Activated CD8-positive, alpha-beta T cell treated with anti-CD3 and anti-CD28 coated beads for 36 hours (primary cell): ENCODE results near the gene TMEM40. TPM values are rescaled to one million over a fixed set of nuclear protein-coding genes. Genes with fewer than 3 reads are reported as not detected.

Source experiments
- ATAC-seq: fragments of 200-7000 bp; cut with Tn5 transposase; one replicate; pipeline ENCODE4 v1.10.0; 2021; ENCODE audit warnings: mild to moderate bottlenecking, moderate library complexity
- CTCF ChIA-PET: fragments of 350-600 bp; sonication (Branson Sonifier 250); formaldehyde crosslinking; loops from one replicate; lab custom pipeline; 2021; ENCODE audit warnings: antibody characterized with exemption; lab: Charles Lee
- POLR2A ChIA-PET: fragments of 350-600 bp; sonication (Branson Sonifier 250); formaldehyde crosslinking; loops from one replicate; lab custom pipeline; 2021; ENCODE audit warnings: antibody characterized with exemption; lab: Charles Lee
- DNase-seq: peaks from one replicate; pipeline ENCODE4 v3.0.0-alpha.2; 2020
- H3K27ac Mint-ChIP-seq: one replicate; pipeline ENCODE4 v1.8.0; 2021; ENCODE audit warnings: mild to moderate bottlenecking, mixed read lengths
- H3K27me3 Mint-ChIP-seq: one replicate; pipeline ENCODE4 v1.8.0; 2021; ENCODE audit warnings: mixed read lengths
- H3K36me3 Mint-ChIP-seq: one replicate; pipeline ENCODE4 v1.8.0; 2021; ENCODE audit warnings: low read depth, mixed read lengths
- H3K4me1 Mint-ChIP-seq: one replicate; pipeline ENCODE4 v1.8.0; 2021; ENCODE audit warnings: low read depth, mixed read lengths
- H3K4me3 Mint-ChIP-seq: one replicate; pipeline ENCODE4 v1.8.0; 2021; ENCODE audit warnings: mild to moderate bottlenecking, moderate library complexity, mixed read lengths
- H3K9me3 Mint-ChIP-seq: one replicate; pipeline ENCODE4 v1.8.0; 2021; ENCODE audit warnings: mixed read lengths
- CTCF ChIP-seq: fragments of 200-600 bp; IDR thresholded peaks from one replicate; pipeline ENCODE4 v1.8.0; 2022; ENCODE audit warnings: antibody characterized with exemption, mild to moderate bottlenecking
- intact Hi-C: fragments of 100-400 bp; cut with micrococcal nuclease; formaldehyde crosslinking; loops from one replicate; pipeline ENCODE4 v1.10.0; 2022
- total RNA-seq, 2 experiments: library from RNA; stranded (reverse); gene quantifications; one replicate each; pipeline ENCODE4 v1.2.3, GENCODE V29; 2021

The TMEM40 gene
- total RNA-seq, 2 experiments from 2014 or later = not detected

DNA sequence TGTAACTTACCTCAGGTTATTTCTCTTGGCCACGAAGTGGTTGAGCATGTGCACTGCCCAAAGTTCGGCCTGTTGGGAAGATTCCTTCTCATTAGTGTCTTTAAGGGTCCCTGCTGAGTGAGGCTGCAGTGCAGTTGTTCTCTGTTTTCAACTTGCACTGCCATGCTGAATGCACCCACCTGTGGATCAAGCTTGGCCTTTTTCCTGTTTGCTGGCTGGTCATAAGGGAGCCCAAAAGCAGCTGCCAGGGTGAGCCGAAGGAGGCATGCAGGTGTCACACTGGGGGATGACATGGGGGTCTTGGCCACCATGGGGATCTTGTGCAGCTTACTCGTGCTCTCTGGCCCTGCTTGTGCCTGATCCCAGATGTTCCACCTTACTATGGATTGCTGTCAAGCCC is 49.0 kb downstream of the TMEM40 start:
- Mint-ChIP-seq H3K4me1 (peaks cover 2% of the 10 kb centered on the region), H3K27ac (no peak overlapping the region), H3K27me3 (no peaks in the 10 kb centered on the region), H3K4me3 (no peak overlapping the region), H3K9me3 (no peaks in the 10 kb centered on the region), H3K36me3 (no peaks in the 10 kb centered on the region)
- ATAC-seq (no peak), DNase-seq (no peak)
- TF ChIP-seq CTCF = no peak
- POLR2A ChIA-PET = no interaction called here
- CTCF ChIA-PET = interaction anchor here (1.5 to 2.1 kb wide), 3 partner anchors 10 to 100 kb away, joined by 4 to 13 read pairs (median 6); no protein-coding TSS in a partner anchor
- intact Hi-C loops = no loop called here

GRCh38 chr3:12709334-12709733 is 49.7 kb downstream of the TMEM40 start:
- no peak for TF ChIP-seq CTCF
- POLR2A ChIA-PET = interaction anchor here (0.8 kb wide), 1 partner anchor 133 kb away, joined by 3 read pairs; no protein-coding TSS in a partner anchor
- DNase-seq = no peak

DNA sequence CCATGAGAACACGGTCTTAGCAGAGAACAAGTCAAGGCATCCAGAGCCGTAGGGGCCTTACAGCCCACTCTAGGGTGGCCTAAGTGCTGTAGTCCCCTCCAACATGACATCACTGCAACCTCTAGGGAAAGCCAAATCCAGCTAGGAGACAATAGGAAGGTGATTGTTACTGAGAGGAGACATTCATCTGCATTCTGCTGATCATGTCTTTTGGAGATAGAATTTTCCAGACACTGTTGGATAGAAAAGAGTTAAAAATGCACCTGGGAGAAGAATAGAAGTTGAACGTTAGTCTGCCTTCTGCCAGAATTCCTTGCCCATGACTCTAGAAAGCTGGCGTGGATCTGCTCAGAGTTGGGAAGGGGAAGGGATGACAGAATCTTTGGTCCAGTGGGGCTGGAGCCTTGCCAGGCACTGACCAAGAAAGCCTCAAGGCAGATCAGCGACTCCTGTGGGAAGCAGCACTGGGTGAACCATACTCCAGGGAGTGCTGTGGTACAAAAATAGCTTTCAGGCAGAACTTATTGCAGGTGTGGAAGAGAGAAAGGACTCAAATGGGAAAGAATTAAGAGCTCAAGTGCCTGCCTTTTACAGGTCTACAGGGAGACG is 50.4 kb downstream of the TMEM40 start:
- H3K9me3 Mint-ChIP-seq = no peaks in the 10 kb centered on the region
- DNase-seq (no peak), ATAC-seq (no peak)
- no peaks in the 10 kb centered on the region for H3K36me3 Mint-ChIP-seq
- H3K27me3 Mint-ChIP-seq = no peaks in the 10 kb centered on the region
- CTCF ChIA-PET = interaction anchor here (1.2 to 2.1 kb wide), 2 partner anchors 10 to 12 kb away, joined by 4 to 13 read pairs; no protein-coding TSS in a partner anchor
- intact Hi-C loops = no loop called here
- H3K27ac Mint-ChIP-seq = no peak overlapping the region
- H3K4me3 Mint-ChIP-seq = no peak overlapping the region
- peaks cover 2% of the 10 kb centered on the region for H3K4me1 Mint-ChIP-seq
- no peak for TF ChIP-seq CTCF
- POLR2A ChIA-PET = interaction anchor here (0.8 kb wide), 1 partner anchor 133 kb away, joined by 3 read pairs; no protein-coding TSS in a partner anchor

More at GRCh38 chr3:12709334-12709733, 49.7 kb downstream of the TMEM40 start:
- Mint-ChIP-seq H3K4me1 (peaks cover 2% of the 10 kb centered on the region), H3K27ac (no peak overlapping the region), H3K36me3 (no peaks in the 10 kb centered on the region), H3K27me3 (no peaks in the 10 kb centered on the region), H3K4me3 (no peak overlapping the region), H3K9me3 (no peaks in the 10 kb centered on the region)
- ATAC-seq = no peak
- intact Hi-C loops = no loop called here
- CTCF ChIA-PET = interaction anchor here (1.2 to 2.1 kb wide), 4 partner anchors 11 to 101 kb away, joined by 4 to 13 read pairs (median 5); no protein-coding TSS in a partner anchor

- H3K4me1 Mint-ChIP-seq = peaks cover 2% of the 10 kb centered on the region
- intact Hi-C loops = no loop called here
- no peak for ATAC-seq
- no peak for TF ChIP-seq CTCF
- H3K4me3 Mint-ChIP-seq = no peak overlapping the region
- H3K36me3 Mint-ChIP-seq = no peaks in the 10 kb centered on the region
- no peaks in the 10 kb centered on the region for H3K27me3 Mint-ChIP-seq
- CTCF ChIA-PET = interaction anchor here (0.6 to 2.9 kb wide), 10 partner anchors 10 to 589 kb away, joined by 3 to 12 read pairs (median 4); partner anchors contain the start of gene TSEN2
- DNase-seq = no peak
- H3K27ac Mint-ChIP-seq = no peak overlapping the region
- POLR2A ChIA-PET = no interaction called here
- H3K9me3 Mint-ChIP-seq = no peaks in the 10 kb centered on the region
These were observed 51.6 kb downstream of the TMEM40 start for GRCh38 chr3:12707449-12707848.
